SK-MEL-5 (cell line): ENCODE results near the gene ULK4. TPM values are rescaled to one million over a fixed set of nuclear protein-coding genes. Genes with fewer than 3 reads are reported as not detected.

Experiments
- DNase-seq: peaks from one replicate; pipeline ENCODE4 v3.0.0-alpha.2; 2016; ENCODE audit warnings: low read depth, low spot score
- in situ Hi-C: cut with HindIII; loops from 2 replicates; pipeline ENCODE4 v1.10.0; 2016; ENCODE audit warnings: low sequenced_read_pairs, high pct_unique_total_duplicates, low pct_unique_long_range_greater_than_20kb
- small RNA-seq, 2 experiments: library from RNA; depleted of rRNA; stranded (forward); fragments of <200 nt; gene quantifications; one replicate each; pipeline ENCODE3, GENCODE V24; 2014
- total RNA-seq: library from RNA; depleted of rRNA; stranded (reverse); fragments of >200 nt; shearing (Covaris generic); gene quantifications from 2 replicates; pipeline ENCODE4 v1.2.3, GENCODE V29; 2014; rRNA removed

The ULK4 gene
- total RNA-seq, 1 experiment from 2014 or later, result 20.9 TPM

DNA sequence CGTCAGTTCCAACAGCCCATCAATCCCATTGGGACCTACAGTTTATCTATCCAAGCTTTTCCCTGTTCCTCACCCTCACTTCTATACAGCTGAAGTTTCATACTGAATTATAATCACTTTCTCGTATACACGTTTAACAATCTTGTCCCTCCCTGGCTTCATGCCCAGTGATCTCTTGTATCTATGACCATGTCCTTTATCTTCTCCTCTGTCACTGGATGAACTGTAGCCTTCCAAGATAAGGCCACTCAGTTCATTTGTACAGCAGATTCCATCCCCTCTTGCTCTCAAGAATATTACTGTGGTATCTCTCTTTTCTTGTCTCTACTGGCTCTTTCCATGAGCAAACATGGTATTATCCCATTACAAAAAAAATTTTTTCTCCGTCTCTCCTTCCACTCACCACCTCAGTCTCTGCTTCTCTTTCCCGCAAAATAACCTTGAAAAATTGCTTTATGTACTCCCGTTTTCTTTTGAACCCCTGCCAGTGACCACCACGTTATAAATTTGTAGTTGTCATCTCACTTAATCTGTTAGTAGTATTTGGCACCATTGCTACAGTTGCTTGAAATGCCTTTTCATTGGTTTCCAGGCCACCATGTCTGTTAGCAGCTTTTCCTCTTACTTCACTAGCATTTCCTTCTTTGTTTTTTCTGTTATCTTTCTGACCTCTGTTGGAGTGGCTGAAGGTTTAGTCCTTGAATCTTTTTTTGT is 753.2 kb downstream of the ULK4 start:
- in situ Hi-C loops, result no loop called here

DNA sequence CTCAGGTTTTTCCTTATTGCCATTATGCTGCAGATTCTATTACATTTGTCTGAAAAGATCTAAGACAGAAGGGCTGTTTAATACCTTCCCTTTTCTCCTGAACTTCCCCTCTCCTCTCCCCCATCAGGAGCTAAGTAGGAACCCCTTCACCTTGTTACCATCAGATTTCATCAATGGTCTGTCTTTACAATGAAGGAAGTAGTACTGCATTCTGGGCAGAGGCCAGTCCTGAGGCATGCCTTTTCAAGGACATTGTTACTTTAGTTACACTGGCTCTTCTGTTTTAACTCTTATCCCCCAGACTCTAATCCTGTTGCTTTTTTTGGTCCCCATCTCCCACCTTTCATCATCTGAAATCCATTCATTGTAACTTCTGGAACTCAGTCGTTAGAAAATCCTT is 754.5 kb downstream of the ULK4 start:
- DNase-seq, result peak; percentile 49
- in situ Hi-C loops, result no loop called here

More for the DNA sequence above, 753.2 kb downstream of the ULK4 start:
- peak; percentile 41 for DNase-seq

DNA sequence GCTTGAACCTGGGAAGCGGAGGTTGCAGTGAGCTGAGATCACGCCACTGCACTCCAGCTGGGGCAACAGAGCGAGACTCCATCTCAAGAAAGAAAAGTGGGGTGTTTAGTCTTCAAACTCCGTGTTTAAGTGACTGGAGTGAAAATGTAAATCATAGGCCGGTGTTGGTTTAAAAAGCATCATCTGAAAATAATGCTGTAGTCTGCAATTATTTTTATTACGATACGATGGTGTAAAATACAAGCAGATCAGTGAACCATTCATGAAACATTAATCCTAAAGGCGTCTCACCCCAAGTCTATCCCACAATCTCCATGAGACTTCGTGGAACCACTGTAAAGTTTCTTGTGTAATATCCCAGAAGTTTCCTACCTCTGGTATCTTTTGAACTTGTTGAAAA is 756.3 kb downstream of the ULK4 start:
- in situ Hi-C loops, result no loop called here
- DNase-seq, result no peak

DNA sequence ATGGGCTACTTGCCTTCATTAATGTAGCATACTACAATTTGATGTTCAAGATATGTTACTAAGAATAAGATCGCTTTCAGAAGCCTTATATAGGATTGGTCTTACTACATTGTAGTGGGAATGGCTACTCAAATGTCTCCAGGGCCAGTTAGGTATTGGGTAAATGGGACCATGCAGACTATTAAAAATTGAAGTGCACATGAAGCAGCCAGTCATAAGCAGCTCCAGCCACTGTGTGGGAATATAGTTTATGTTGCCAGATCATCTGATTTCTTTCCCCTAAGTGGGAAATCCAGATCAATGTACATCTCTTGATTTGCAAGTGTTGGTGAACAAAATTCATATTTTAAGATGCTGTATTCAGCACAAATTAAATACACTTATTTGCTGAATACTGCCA is 757.5 kb downstream of the ULK4 start:
- in situ Hi-C loops, result no loop called here

DNA sequence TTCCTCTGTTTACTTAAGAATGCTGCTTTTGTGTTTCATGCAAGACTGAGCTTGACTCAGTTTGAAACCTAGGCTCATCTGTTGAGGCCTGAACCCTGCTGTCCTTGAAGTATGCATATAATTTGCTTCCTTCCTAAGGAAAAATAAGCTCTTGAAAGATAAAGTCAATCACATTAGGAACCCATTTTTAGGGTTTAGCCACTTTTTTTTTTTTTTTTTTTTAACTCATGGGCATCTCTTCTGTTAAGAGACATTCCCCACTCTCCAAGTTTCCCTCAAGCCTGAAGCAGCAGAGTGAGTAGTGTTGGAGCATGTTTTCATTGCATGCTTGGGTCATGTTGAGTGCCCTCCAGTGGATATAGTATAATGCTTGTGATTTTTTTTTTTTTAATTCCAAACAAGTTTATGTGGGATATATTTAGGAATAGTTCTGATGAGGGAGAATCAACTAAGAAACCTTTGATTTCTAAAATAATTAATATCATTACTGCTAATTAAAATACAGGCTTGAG is 759.0 kb downstream of the ULK4 start:
- in situ Hi-C loops, result no loop called here
- peak; percentile 88 for DNase-seq

More for the DNA sequence above, 757.5 kb downstream of the ULK4 start:
- peak; percentile 76 for DNase-seq

DNA sequence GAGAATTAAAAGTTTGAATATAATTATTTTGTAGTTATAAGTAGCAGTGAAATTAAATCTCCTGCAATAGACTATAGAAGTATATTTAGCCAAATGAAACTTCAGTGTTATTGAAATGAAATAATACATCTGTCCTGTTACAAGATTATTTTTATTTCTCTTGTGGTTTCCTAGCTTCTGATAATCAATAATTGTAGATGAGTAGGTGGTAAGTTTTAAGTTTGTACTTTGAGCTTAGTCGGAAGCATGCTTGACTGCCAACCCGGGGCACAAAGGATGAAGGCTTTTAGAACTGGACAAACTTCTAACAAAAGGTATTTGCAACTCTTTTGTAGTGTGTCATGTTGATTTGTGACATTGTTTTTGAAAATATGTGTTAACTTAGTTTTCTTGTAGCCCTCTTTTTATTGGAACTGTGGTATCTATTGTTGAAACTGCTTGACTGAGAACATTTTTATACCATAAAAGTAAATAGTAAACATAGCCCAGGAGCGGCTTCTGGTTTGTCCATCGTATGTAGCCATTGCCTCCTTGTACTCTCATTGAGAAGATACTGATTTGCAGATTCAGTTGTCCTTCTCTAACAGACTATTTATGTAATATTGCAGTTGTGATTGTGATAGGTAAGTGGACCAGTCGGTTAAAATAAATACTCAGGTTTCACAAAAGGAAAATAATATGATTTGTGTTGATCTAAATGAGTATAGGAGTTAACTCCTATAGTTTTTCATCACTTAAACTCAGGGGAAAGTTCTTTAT is 759.6 kb downstream of the ULK4 start:
- no peak for DNase-seq
- in situ Hi-C loops, result no loop called here

DNA sequence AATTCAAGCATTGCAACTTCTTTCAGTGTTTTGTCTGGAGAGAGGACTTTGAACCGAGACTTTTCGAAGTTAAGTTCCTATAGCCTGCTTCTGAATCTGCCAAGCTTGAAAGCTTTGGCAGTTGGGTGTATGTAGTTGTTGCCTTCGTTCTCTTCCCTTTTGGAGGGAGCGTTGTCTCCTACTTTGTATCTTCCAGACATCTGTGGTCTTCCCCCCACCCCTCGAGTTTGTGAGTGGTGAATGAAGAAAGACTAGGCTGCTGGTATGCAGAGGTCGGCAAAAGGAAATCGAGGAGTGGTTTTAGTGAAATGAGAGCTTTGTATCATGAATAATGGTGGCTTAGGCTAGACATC is 761.3 kb downstream of the ULK4 start:
- peak; percentile 87 for DNase-seq
- in situ Hi-C loops, result no loop called here

DNA sequence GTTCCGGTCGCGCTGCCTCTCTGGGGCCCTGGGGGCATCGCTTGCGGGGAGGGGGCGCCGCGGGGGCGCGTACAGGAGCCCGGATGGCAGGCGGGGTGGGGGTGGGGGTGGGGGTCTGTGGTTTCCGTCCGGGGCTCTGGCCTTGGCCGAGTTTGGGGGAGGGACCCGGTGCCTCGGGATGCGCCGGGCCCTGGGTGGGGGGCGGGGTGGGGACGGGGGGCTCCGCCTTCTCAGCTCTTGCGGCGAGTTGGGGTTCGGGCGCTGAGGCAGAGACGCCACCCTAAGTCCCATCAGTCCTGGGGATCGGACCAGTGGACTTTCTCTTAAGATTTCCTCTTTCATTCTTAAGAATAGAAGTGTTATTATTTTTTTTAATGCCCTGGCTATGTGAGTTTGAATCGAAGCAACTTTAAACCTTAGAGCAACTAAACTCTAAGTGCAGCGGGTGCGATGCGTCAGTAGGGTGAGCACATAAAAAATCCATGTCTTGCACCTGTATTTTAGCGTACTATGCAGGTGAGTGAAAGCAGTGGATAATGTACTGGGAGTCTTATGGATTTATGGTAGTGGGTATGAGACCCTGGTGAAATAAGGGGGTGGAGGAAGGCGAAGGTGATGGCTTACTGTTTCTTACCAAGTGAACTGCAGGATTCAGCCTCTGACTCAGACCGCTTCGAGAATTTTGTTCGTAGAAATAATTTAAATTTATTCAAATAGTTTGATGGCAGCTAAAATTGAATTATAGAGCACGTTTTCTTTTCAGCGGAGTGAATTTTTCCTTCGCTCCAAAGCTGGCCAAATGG is 761.8 kb downstream of the ULK4 start:
- in situ Hi-C loops, result no loop called here
- peak; percentile 80 for DNase-seq

DNA sequence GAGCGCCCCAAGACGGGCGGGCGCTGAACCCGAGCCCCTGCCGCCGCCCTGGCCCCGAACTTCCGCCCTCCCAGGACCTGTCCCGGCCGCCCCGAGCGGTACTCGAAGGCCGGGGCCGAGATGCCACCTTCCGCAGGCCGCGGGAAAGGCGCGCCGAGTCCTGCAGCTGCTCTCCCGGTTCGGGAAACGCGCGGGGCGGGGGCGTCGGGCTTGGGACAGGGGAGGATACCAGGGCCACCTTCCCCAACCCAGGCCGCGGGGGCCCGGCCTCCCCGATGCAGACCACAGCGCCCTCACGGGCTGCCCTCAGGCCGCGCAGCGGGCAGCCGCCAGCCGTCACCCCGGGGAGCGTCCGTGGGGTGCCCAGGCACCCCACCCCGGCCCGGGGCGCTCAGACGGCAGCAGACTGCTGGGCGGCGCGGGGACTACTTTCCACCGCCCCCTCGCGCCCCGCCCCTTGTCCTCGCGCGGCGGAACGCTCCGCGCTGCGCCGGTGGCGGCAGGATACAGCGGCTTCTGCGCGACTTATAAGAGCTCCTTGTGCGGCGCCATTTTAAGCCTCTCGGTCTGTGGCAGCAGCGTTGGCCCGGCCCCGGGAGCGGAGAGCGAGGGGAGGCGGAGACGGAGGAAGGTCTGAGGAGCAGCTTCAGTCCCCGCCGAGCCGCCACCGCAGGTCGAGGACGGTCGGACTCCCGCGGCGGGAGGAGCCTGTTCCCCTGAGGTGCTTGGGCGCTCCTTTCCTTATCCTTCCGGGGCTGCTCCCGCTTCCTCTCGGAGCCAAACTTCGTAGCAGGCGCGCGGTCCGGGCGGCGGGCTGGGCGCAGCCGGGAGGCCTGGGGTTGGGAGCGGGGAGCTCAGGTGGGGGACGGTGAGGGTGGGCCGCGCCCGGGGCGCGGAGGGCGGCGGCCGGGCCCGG is 762.7 kb downstream of the ULK4 start, which contains the start of gene CTNNB1:
TSS of gene CTNNB1 (plus strand) at position 556 of the 916 bp plus-strand sequence. CDS start 24,564 bp downstream, outside the sequence.
- in situ Hi-C loops, result no loop called here
- DNase-seq, result peak; percentile 91

DNA sequence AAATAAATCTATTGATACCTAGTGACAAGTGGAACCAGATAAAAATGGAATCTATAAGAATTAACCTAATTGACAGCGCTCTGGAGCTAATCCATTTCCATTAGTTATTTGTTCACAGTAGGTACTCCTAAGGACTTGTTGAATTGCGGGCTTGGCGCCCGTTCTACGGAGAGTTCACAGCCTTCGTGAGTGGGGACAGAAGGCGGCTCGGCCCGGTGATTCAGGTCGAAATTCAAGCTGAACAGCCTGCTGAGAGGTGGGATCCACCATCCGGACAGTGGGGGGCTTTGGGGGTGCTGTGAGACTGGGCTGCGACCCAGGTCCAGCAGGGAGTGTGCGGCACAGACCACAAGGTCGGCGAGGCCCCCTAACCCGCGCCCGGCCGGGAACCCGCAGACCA is 763.4 kb downstream of the ULK4 start:
- no peak for DNase-seq
- in situ Hi-C loops, result no loop called here

DNA sequence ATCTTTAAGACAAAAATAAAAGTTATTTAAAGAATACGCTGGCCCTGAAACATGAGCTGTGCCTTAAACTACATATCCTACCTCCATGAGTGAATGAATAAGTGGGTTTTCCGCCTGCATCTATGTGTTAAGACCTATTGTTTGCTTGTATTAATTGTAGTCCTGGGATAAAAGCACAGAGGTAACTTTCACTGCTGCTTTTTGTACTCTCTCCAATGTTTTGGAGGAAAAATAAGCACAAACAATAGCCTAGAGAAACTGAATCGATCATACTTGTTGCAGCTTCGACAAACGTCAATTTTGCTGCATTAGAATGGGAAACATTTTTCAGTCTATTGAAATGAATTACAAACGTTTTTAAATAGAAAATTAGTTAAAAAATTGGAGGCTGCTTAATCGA is 763.9 kb downstream of the ULK4 start:
- in situ Hi-C loops, result no loop called here
- DNase-seq, result no peak

Small RNAs within 50 kb of the gene (small RNA-seq; reads per million reads assigned to genes)
- gene ATP6V0E1P2 (0 reads per million in 2 experiments), gene RF00019 (0 reads per million in 2 experiments), gene RF00096 (0 reads per million in 2 experiments), gene RF00602 (0 reads per million in 2 experiments)

Other genes starting within 250 kb of the ULK4 start
- gene TRAK1, start 129.3 kb upstream of the ULK4 start, total RNA-seq, result 28.0 and 30.8 TPM in 2 replicates